NCI-H1436 (cell line): ENCODE measurements around the gene CNTNAP2.

Source experiments
- DNase-seq: peaks from one replicate; lab custom pipeline; 2025; lab: John Stamatoyannopoulos, UW

Gene CNTNAP2

DNA sequence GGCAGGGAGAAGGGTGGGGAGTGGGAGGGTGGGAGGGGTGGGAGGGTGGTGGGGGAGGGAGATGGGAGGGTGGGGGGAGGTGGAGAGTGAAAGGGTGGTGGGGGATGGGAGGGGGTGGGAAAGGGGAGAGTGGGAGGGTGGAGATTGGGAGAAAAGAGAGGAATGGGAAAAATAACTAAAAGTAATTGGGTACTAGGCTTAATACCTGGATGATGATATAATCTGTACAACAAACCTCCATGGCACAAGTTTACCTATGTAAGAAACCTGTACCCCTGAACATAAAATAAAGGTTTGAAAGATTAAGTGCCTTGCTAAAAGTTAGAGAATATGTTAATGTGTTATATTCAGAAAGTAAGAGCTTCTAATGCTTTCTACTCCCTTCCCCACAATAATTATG is 564.9 kb downstream of the CNTNAP2 start:
- no peak for DNase-seq

- DNase-seq, result no peak
Measured at GRCh38 chr7:146683439-146683838, 566.8 kb downstream of the CNTNAP2 start.

- no peak for DNase-seq
Measured at GRCh38 chr7:146690987-146691386, 574.4 kb downstream of the CNTNAP2 start.

DNA sequence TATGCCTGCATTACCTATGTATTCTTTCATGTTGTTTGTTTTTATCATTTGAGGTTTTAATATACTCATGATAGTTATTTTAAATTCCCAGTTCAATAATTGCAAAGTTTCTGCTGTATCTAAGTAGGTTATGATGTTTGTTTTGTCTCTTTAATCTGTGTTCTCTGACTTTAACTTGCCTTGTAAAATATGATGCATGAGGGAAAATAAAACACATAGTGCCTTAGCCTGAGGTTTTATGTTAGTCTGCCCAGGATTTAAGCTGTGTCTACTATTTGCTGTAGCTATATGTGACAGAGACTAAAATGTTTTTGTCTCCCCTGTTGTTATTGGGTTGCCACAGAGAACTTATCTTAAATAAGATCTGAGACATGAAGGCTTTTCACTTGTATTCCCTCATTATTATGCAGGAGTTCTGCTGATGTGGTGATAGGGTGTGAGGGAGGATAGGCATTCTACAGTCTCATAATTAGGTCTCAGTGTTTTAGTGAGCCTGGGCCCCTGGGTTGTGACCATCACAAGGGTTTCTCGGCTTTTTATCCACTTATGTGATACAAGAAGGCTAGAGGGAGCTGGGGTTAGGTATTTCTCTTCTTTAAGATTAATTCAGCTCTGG is 582.5 kb downstream of the CNTNAP2 start:
- DNase-seq, result no peak

DNA sequence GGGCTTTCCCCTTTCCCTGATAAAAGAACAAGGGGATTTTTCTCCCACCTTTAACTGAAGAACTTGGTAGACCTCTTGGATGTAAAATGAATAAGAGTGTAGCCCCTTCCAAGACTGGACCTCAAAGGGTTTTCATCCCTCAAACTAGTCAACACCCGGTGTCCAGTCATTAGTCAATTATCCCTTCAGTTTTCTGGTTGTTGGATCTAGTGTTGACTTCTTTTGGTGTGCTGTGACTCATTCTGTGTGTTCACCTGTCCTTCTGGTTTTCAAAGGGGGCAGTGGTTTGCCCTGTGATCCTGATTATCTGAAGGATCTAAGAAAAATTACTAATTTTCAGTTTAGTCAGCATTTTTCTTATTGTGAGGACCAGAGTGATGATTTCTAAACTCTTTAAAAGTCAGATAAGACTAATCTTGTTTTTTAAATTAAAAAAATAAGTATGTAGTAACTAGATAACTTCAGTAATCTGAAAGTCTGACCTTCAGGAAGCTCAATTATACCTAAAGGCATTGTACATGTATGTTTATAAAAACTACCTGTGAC is 583.5 kb downstream of the CNTNAP2 start:
- DNase-seq, result no peak

DNA sequence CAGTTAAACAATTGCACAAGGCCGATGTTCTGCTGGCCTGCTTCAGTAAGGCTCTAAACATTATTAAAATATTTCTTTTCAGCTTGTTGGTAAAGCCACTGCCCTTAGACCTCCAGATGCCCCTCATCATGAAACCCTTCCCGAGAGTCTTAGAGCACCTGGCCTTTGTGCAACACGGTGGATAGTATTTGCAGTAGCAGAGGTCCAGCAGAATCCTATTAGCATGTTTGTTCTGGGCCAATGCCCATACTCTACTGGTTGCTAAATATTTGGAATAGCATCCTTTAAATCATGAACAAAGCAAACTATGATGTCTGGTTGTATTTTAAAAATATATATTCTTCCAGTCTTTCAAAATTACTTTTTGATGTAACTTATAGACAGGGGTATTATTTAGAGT is 584.6 kb downstream of the CNTNAP2 start:
- no peak for DNase-seq

DNA sequence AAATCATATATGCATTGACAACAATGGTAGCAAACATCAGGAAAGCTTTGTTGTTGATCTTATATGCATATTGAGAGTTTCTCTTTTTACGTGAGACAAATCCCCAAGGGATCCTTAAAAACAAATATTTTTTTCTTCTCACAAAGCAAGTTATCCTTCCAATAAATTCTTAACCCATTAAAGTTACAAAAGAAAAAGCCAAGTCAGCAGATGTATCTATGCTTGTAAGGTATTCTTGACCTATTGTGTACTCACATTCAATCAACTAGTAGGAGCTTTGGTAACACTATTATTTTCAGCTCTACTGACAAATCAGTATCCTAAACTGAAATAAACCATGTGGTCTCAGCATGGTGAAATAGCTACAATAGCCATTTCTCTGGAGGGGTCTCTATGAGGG is 586.3 kb downstream of the CNTNAP2 start:
- no peak for DNase-seq

DNA sequence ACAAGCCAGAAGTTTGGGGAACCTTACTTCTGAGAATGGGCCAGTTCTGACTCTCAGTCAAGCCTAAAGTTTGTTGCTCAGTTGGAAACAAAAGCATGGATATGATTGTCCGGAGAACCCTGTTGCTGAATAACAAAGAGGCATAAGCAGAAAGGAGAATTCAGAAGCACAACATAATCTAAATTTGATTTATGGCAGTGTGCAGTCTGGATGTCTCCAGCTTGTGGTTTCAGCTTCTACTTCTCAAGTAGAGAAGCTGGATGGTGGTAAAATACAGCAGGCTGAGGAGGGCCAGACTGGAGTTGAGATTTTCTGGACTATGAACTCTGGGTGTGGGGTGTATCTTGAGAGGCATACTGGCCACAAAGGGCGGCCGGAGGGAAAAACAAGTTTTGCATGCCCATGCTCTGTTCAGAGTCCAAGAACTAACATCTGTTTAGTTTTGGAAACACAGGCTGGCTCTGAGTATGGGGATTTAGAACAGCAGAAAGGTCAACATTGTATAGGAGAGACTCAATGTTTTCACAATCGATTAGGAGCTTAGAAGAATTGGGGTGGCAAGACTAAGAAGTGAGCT is 592.9 kb downstream of the CNTNAP2 start:
- DNase-seq, result no peak

GRCh38 chr7:146713205-146713604 is 596.6 kb downstream of the CNTNAP2 start:
- DNase-seq, result no peak

GRCh38 chr7:146713934-146714333 is 597.3 kb downstream of the CNTNAP2 start:
- no peak for DNase-seq

GRCh38 chr7:146720195-146720594 is 603.6 kb downstream of the CNTNAP2 start:
- peak; percentile 45 for DNase-seq

DNA sequence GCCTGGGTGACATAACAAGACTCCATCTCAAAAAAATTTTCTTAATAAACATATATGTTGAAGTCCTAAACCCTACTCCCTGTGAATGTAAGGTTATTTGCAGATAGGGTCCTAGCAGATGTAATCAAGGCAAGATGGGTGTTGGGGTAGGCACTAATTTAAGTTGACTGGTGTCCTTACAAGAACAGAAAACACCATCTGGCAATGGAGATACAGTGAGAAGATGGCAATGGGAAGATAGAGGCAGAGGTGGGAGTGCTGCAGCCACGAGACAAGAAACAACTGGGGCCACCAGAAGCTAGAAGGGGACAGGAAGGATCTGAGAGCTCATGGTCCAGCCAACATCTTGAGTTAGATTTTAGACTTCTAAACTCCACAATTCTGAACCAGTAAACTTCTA is 606.4 kb downstream of the CNTNAP2 start:
- no peak for DNase-seq

GRCh38 chr7:146725520-146725919 is 608.9 kb downstream of the CNTNAP2 start:
- no peak for DNase-seq

DNA sequence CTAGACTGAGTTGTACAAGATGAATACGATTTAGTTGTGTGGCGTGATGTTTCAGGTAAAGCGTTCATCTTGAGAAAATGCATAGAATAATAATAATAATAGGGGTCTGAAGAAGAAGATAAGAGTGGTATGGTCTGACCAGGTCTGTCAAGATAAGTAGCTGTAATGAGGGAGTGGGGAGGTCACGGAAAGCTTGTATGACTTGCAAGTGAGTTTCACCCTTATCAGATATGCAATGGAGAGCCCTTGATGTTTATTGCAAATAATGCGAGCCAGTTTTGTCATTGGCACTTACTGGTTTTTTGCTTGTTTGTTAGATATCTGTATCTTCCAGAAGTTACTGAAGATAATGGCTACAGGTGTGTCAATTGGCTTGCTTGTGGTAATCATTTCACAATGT is 611.5 kb downstream of the CNTNAP2 start:
- no peak for DNase-seq

GRCh38 chr7:146728611-146729010 is 612.0 kb downstream of the CNTNAP2 start:
- DNase-seq, result no peak

- DNase-seq, result no peak
Measured at GRCh38 chr7:146731185-146731584, 614.6 kb downstream of the CNTNAP2 start.

DNA sequence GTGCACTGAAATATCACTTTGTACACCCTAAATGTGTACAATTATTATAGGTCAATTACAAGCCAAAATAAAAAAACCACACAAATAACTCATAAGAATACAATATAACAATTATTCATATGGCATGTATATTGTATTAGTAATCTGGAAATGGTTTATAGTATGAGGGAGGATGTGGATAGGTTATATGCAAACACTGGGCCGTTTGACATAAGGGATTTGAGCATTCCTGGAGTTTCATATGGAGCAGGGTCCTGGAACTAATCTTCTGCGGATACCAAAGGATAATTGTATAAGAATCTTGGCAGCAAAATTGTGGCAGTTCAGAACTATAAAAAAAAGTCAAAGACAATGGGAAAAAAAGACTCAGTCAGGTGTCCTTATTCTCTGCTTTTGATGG is 619.4 kb downstream of the CNTNAP2 start:
- no peak for DNase-seq

DNA sequence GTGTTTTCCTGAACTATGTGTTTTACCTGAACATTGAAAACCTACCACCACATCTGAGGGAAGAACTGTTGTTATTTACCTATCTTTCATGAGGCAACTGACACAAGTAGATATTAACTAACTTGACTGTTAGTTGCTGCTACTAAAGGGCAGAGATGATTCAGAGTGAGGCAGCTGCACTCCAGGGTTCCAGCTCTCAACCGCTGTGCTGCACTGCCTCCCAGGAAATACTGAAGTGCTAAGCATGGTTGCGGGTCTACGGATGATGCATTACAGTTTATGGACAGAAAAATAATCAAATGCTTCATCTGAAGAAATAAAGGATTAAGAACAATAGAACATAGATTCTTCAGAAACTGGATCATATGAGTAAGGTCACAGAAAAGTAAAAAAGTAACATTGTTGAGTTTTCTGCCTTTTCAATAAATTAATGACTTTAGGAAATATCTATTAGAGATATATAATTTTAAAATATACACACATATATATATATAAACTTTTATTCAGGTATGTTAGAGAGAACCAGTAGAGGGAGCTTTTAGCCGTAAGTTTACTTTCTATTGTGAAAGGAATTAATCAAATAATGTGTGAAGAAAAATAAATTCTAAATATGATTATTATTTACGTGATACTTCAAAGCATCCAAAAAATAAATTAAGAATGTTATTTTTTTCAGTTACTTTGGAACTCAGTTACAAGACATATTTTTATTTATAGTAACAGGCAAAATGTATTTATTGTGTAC is 620.0 kb downstream of the CNTNAP2 start:
- no peak for DNase-seq

GRCh38 chr7:146740039-146740438 is 623.4 kb downstream of the CNTNAP2 start:
- DNase-seq, result no peak

- no peak for DNase-seq
Measured at GRCh38 chr7:146741911-146742310, 625.3 kb downstream of the CNTNAP2 start.

DNA sequence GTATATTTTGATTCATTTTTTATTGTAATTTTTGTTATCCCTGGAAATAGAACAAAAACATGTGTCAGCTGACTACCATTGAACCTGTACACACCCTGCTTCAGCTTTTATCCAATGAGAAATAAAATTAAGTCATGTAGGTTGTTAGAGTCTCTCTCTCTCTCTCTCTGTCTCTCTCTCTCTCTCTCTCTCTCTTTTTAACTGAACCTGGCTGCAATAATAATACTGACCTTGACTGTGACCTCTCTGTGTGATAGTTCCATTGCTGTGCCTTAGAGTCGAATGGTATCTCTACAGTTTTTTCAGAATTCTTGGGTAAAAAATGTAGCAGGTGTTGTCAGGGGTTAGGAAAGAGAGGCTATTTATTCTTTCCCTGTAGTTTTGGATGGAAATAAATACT is 637.8 kb downstream of the CNTNAP2 start:
- DNase-seq, result no peak

GRCh38 chr7:146755585-146755984 is 639.0 kb downstream of the CNTNAP2 start:
- DNase-seq, result no peak

DNA sequence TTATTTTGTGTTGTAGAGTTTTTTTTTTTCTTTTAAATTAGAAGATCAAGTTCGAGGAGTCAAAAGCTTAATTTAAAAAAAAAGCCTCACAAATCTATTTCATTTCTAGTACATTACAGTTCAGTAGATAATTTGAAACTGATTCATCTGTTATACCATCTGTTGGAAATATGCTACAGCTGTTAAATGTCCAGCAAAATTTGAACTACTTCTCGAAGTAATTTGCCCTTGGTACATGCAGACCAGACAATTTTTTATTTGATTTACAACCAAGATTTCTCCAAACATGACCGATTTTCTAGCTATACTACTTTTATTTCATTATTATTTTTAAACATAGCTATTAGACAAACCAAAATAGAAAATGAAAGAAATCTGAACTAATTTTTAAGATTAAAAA is 647.9 kb downstream of the CNTNAP2 start:
- DNase-seq, result no peak
